HEK293T (cell line): Measurements from ENCODE around the gene C21orf58.

ENCODE experiments used
- ARNT ChIP-seq: fragments of 450-650 bp; IDR thresholded peaks from 2 replicates; pipeline ENCODE4 v1.6.1; 2017; ENCODE audit warnings: mild to moderate bottlenecking
- FOXA1 ChIP-seq: fragments of 450-650 bp; IDR thresholded peaks from 2 replicates; pipeline ENCODE4 v1.6.1; 2016; ENCODE audit warnings: mild to moderate bottlenecking
- SP1 ChIP-seq: fragments of 450-650 bp; IDR thresholded peaks from 2 replicates; pipeline ENCODE4 v1.6.1; 2017
- SUZ12 ChIP-seq: fragments of 450-650 bp; IDR thresholded peaks from 2 replicates; pipeline ENCODE4 v1.6.1; 2016; ENCODE audit warnings: mild to moderate bottlenecking

DNA sequence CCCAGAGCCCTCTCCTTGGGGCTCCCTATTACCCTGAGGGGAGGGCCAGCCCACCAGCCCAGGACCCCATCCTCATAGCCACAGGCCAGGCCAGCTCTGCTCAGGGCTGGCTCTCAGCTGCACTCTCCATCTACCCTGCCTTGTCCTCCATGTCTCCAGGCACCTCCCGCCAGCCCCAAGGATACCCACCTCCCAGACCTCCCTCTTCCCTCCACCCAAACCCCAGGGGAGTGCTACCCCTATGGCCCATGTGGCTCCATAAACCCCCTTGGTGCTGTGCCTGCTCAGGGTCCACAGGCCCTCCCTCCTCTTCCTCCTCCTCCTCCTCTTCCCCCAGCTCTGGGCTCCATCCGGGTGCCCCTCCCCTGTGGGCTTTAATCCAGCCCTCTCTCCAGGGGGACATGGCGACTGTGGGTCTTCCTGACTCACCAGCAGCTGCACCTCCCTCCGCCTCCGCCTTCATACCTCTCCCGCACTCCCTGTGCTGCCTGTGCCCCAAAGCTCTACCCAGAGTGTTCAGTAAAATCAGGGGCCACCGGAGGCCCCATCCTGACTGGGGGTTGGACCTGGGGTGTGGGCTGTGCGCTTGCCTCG lies 28.4 kb downstream of the C21orf58 start:
- TF ChIP-seq FOXA1 (no peak), SP1 (no peak), ARNT (no peak), SUZ12 (no peak)
